GM12878 (cell line): ENCODE measurements around the gene STX8. TPM values are rescaled to one million over a fixed set of nuclear protein-coding genes. Genes with fewer than 3 reads are reported as not detected.

Experiments
- ATAC-seq: fragments of 200-7000 bp; cut with Tn5 transposase; 3 replicates; pipeline ENCODE4 v1.9.1; 2020; ENCODE audit warnings: mild to moderate bottlenecking, moderate library complexity
- BruUV-seq: library from RNA; stranded (reverse); fragments of 400-500 nt; replicated peaks from 2 replicates; lab custom pipeline; 2021; lab: Mats Ljungman, UMichigan
- CTCF ChIA-PET: fragments of 300-600 bp; sonication (Branson Sonifier 250); formaldehyde crosslinking; extraction: SDS; loops from one replicate; lab custom pipeline; 2021; ENCODE audit warnings: inconsistent platforms; lab: Yijun Ruan, JAX
- POLR2A ChIA-PET: fragments of 350-600 bp; formaldehyde crosslinking; extraction: SDS; loops from one replicate; lab custom pipeline; 2021; ENCODE audit warnings: inconsistent platforms; lab: Charles Lee
- RAD21 ChIA-PET: fragments of 300-600 bp; sonication (Branson Sonifier 250); formaldehyde crosslinking; loops from one replicate; lab custom pipeline; 2023; ENCODE audit warnings: antibody characterized with exemption; ENCODE audit not compliant: unreplicated experiment; lab: Charles Lee
- SMC1A ChIA-PET: fragments of 300-600 bp; sonication (Branson Sonifier 250); formaldehyde crosslinking; loops from one replicate; lab custom pipeline; 2023; ENCODE audit not compliant: unreplicated experiment, uncharacterized antibody; lab: Charles Lee
- DNase-seq: peaks from one replicate; pipeline ENCODE4 v3.0.0-alpha.2; 2011; ENCODE audit warnings: low read depth, low spot score
- FAIRE-seq: peaks from 3 replicates; lab custom pipeline; 2011; peaks lifted over from hg19 to GRCh38; lab: Jason Lieb, UNC
- H2AFZ ChIP-seq: 2 replicates; pipeline ENCODE4 v1.6.0; 2011; ENCODE audit warnings: low read depth, low read length, control low read depth; ENCODE audit not compliant: control insufficient read depth
- H3K27ac ChIP-seq: 2 replicates; pipeline ENCODE4 v1.5.1; 2011; ENCODE audit warnings: control low read depth; ENCODE audit not compliant: control insufficient read depth, insufficient read depth
- H3K27me3 ChIP-seq, 2 experiments: replicated peaks in 1 of 2; 2 replicates each; pipeline versions ENCODE4 v1.6.0 to v1.6.1; 2011; ENCODE audit warnings: low read length in 1 of 2; ENCODE audit not compliant: control insufficient read depth in 2 of 2, insufficient read depth in 2 of 2
- H3K36me3 ChIP-seq, 2 experiments: 2 replicates each; pipeline ENCODE4 v1.5.1; 2011; ENCODE audit warnings: low read length in 1 of 2; ENCODE audit not compliant: control insufficient read depth in 2 of 2, insufficient read depth in 2 of 2
- H3K4me1 ChIP-seq: 2 replicates; pipeline ENCODE4 v1.6.1; 2011; ENCODE audit warnings: mild to moderate bottlenecking, low read length, moderate library complexity, mixed read lengths; ENCODE audit not compliant: control insufficient read depth, insufficient read depth
- H3K4me2 ChIP-seq: 2 replicates; pipeline ENCODE4 v1.6.0; 2011; ENCODE audit warnings: control low read depth; ENCODE audit not compliant: control insufficient read depth, insufficient read depth
- H3K4me3 ChIP-seq: fragments of 200-600 bp; sonication (generic); 2 replicates; pipeline ENCODE4 v1.5.1; 2016
- H3K79me2 ChIP-seq: 2 replicates; pipeline ENCODE4 v1.6.0; 2011; ENCODE audit warnings: low read length; ENCODE audit not compliant: control insufficient read depth, insufficient read depth
- H3K9ac ChIP-seq: 2 replicates; pipeline ENCODE4 v1.8.0; 2011; ENCODE audit warnings: low read length, control low read depth, mixed read lengths; ENCODE audit not compliant: control insufficient read depth, insufficient read depth
- H3K9me3 ChIP-seq: replicated peaks from 3 replicates; pipeline ENCODE4 v1.5.1; 2011; ENCODE audit warnings: mild to moderate bottlenecking, low read length; ENCODE audit not compliant: control insufficient read depth, insufficient read depth
- H4K20me1 ChIP-seq: 2 replicates; pipeline ENCODE4 v1.6.0; 2011; ENCODE audit not compliant: control insufficient read depth, insufficient read depth
- ATF3 ChIP-seq: IDR thresholded peaks from 2 replicates; pipeline ENCODE4 v1.6.1; 2011; ENCODE audit warnings: low read depth, mild to moderate bottlenecking, low read length, moderate library complexity, borderline replicate concordance; ENCODE audit errors: extremely low read depth
- BCL3 ChIP-seq: IDR thresholded peaks from 2 replicates; pipeline ENCODE4 v1.6.1; 2011; ENCODE audit warnings: borderline replicate concordance, low read depth, mild to moderate bottlenecking, moderate library complexity, low read length; ENCODE audit not compliant: insufficient read depth, poor library complexity, severe bottlenecking
- GABPA ChIP-seq: IDR thresholded peaks from 2 replicates; pipeline ENCODE4 v1.6.1; 2014; ENCODE audit warnings: antibody characterized with exemption, low read depth, mild to moderate bottlenecking, inconsistent platforms
- IRF5 ChIP-seq: fragments of 450-650 bp; IDR thresholded peaks from 2 replicates; pipeline ENCODE4 v1.6.1; 2017; ENCODE audit warnings: borderline replicate concordance
- MXI1 ChIP-seq: fragments of 150-350 bp; IDR thresholded peaks from 2 replicates; pipeline ENCODE4 v1.6.1; 2011; ENCODE audit warnings: low read depth, mild to moderate bottlenecking, inconsistent platforms, low read length, improper control_type of control experiment
- NFXL1 ChIP-seq: fragments of 450-650 bp; IDR thresholded peaks from 2 replicates; pipeline ENCODE4 v1.6.1; 2017; ENCODE audit warnings: antibody characterized with exemption, mild to moderate bottlenecking, borderline replicate concordance
- PML ChIP-seq: IDR thresholded peaks from 2 replicates; pipeline ENCODE4 v1.6.1; 2012; ENCODE audit warnings: low read length, inconsistent platforms
- RAD21 ChIP-seq: IDR thresholded peaks from 2 replicates; pipeline ENCODE4 v1.6.1; 2011; ENCODE audit warnings: mild to moderate bottlenecking, low read depth, low read length, moderate library complexity; ENCODE audit not compliant: insufficient read depth
- SMARCA5 ChIP-seq: fragments of 450-650 bp; IDR thresholded peaks from 2 replicates; pipeline ENCODE4 v1.6.1; 2017; ENCODE audit warnings: mild to moderate bottlenecking
- ZNF217 ChIP-seq: fragments of 450-650 bp; IDR thresholded peaks from 2 replicates; pipeline ENCODE4 v1.6.1; 2017; ENCODE audit warnings: antibody characterized with exemption, mild to moderate bottlenecking
- ZNF24 ChIP-seq: fragments of 450-650 bp; IDR thresholded peaks from 2 replicates; pipeline ENCODE4 v1.6.1; 2017; ENCODE audit warnings: antibody characterized with exemption, mild to moderate bottlenecking
- WGBS: methylation state at CpG from one replicate; pipeline ENCODE4 v1.1.6; 2016; ENCODE audit warnings: low lambda C conversion rate; ENCODE audit not compliant: insufficient replicate concordance, insufficient coverage; ENCODE audit errors: missing lambda C conversion rate; 5-methylcytosine and 5-hydroxymethylcytosine counted together
- in situ Hi-C: fragments of 300-500 bp; cut with MboI; formaldehyde crosslinking; loops from 9 replicates; pipeline ENCODE4 v1.14.3; 2018; ENCODE audit warnings: mixed read lengths
- intact Hi-C: fragments of 100-400 bp; cut with micrococcal nuclease; formaldehyde crosslinking; loops from one replicate; pipeline ENCODE4 v1.14.2; 2022; ENCODE audit not compliant: unreplicated experiment
- polyA plus RNA-seq, 11 experiments: library from polyadenylated mRNA; depleted of rRNA in 4 of 11; unstranded in 6 of 11; stranded (reverse) in 5 of 11; fragments of >200 nt; fragmentation: Nextera tagmentation in 4 of 11; fragmentation: Illumina TruSeq in 1 of 11; extraction: Ambion mirVana in 4 of 11; extraction: Trizol in 1 of 11; gene quantifications; 1 replicate in 1 of 11; 2 replicates in 10 of 11; pipeline versions ENCODE4 v1.2.1 to v1.2.3, GENCODE V29; 2011 to 2016; ENCODE audit warnings: inconsistent platforms in 2 of 11, missing spikeins in 2 of 11, low read depth in 1 of 11
- total RNA-seq, 4 experiments: library from RNA; depleted of rRNA in 3 of 4; stranded (reverse); fragments of >200 nt in 3 of 4; fragmentation: Illumina TruSeq in 1 of 4; extraction: Trizol in 1 of 4; gene quantifications; 2 replicates each; pipeline versions ENCODE4 v1.2.1 to v1.2.3, GENCODE V29; 2013 to 2021

Gene STX8
- total and polyA plus RNA-seq, 10 of the 15 experiments (the other 5 are each of a cell fraction or from before 2014, with no cell fraction given), result 47.9 to 151 (median 72.9) TPM

- ChIA-PET POLR2A (no interaction called here), RAD21 (interaction anchor here (1.2 kb wide), 1 partner anchor 135 kb away, joined by 3 read pairs; no protein-coding TSS in a partner anchor), CTCF (interaction anchor here (0.8 to 1.6 kb wide), 2 partner anchors 28 to 256 kb away, joined by 3 to 7 read pairs; partner anchors contain the start of gene CFAP52), SMC1A (interaction anchor here (1.2 kb wide), 1 partner anchor 15 kb away, joined by 3 read pairs; no protein-coding TSS in a partner anchor)
- FAIRE-seq (no peak), DNase-seq (no peak), ATAC-seq (peak; percentile 38; the same call in 1 of the 3 replicates)
- in situ Hi-C loops, result no loop called here
- Histone ChIP-seq H3K9ac (no peak overlapping the region), H3K4me3 (no peak overlapping the region), H3K79me2 (no peaks in the 10 kb centered on the region), H3K4me1 (no peaks in the 10 kb centered on the region), H3K4me2 (no peak overlapping the region), H4K20me1 (no peaks in the 10 kb centered on the region), H3K36me3 (no peaks in the 10 kb centered on the region; a peak in 1 of 4 replicates), H3K9me3 (no peaks in the 10 kb centered on the region), H3K27me3 (no peaks in the 10 kb centered on the region), H3K27ac (no peak overlapping the region), H2AFZ (no peak overlapping the region)
- no peak for TF ChIP-seq PML
- TF ChIP-seq BCL3, result no peak
- TF ChIP-seq ZNF24, result no peak
- TF ChIP-seq RAD21, result no peak
- no peak for TF ChIP-seq ATF3
- no peak for TF ChIP-seq SMARCA5
- TF ChIP-seq ZNF217, result no peak
- TF ChIP-seq NFXL1, result no peak
- no peak for TF ChIP-seq GABPA
- no peak for TF ChIP-seq IRF5
- TF ChIP-seq MXI1, result no peak
- intact Hi-C loops, result no loop called here
- BruUV-seq, result no TSS peak
- 91% methylated on average over 2 of the region's 2 CpGs for WGBS
These were observed 26.4 kb downstream of the STX8 start for GRCh38 chr17:9549215-9549614.
